Measurements from ENCODE around the gene ZDHHC14. TPM values are rescaled to one million over a fixed set of nuclear protein-coding genes. Genes with fewer than 3 reads are reported as not detected.

Gene ZDHHC14
- total and polyA plus RNA-seq, 7 donors = 2.4 to 12.6 (median 9.6) TPM

DNA sequence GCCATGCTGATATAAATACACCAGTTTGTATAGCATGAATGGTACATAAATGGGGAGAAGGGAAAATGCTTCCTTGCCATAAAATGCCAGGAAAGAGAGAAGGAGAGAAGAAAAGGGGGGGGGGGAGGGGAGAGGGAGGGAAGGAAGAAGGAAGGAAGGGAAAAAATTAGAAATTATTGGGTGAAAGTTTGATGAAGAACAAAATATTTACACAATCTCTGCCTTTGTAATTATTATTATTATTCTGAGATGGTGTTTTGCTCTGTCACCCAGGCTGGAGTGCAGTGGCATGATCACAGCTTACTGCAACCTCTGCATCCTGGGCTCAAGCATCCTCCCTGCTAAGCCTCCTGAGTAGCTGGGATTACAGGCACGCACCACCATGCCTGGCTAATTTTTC is 10.2 kb upstream of the ZDHHC14 start:
- Histone ChIP-seq H3K27me3 (peaks cover 0 to 9% (median 0%) of the 10 kb centered on the region in 3 donors), H3K9me3 (no peaks in the 10 kb centered on the region), H3K4me1 (no peaks in the 10 kb centered on the region), H3K27ac (no peak overlapping the region), H3K36me3 (no peaks in the 10 kb centered on the region), H3K4me3 (no peak overlapping the region)
- WGBS, 2 donors = 95 to 97% methylated on average over 1 of the region's 1 CpG
- TF ChIP-seq POLR2AphosphoS5 (IDR thresholded peaks at IDR 0.05) = no peak
- TF ChIP-seq CTCF (IDR thresholded peaks at IDR 0.05) = no peak
- no peak for TF ChIP-seq POLR2A (IDR thresholded peaks at IDR 0.05)
- no peak for TF ChIP-seq EP300 (IDR thresholded peaks at IDR 0.05)
- no peak for DNase-seq
- intact Hi-C loops (cut with DNase I) = no loop called here

GRCh38 chr6:157372501-157373280 is 8.3 kb upstream of the ZDHHC14 start:
- Histone ChIP-seq H3K4me1 (no peaks in the 10 kb centered on the region), H3K27me3 (no peaks in the 10 kb centered on the region), H3K4me3 (no peak overlapping the region), H3K27ac (no peak overlapping the region), H3K36me3 (no peaks in the 10 kb centered on the region), H3K9me3 (no peaks in the 10 kb centered on the region)
- DNase-seq = no peak
- intact Hi-C loops (cut with DNase I) = no loop called here
- WGBS, 2 donors = 88 to 92% methylated on average over 10 of the region's 10 CpGs
- TF ChIP-seq CTCF (IDR thresholded peaks at IDR 0.05) (no peak), EP300 (IDR thresholded peaks at IDR 0.05) (no peak), POLR2A (IDR thresholded peaks at IDR 0.05) (no peak), POLR2AphosphoS5 (IDR thresholded peaks at IDR 0.05) (no peak)

GRCh38 chr6:157374889-157375443 is 6.0 kb upstream of the ZDHHC14 start:
- no peaks in the 10 kb centered on the region for H3K9me3 ChIP-seq
- no peak overlapping the region for H3K4me3 ChIP-seq
- 56 to 67% methylated on average over 6 of the region's 6 CpGs for WGBS, 2 donors
- intact Hi-C loops (cut with DNase I) = no loop called here
- no peak for DNase-seq
- peaks cover 0 to 7% (median 3%) of the 10 kb centered on the region in 4 donors for H3K4me1 ChIP-seq
- H3K27ac ChIP-seq = no peak overlapping the region
- H3K27me3 ChIP-seq = no peaks in the 10 kb centered on the region
- no peaks in the 10 kb centered on the region for H3K36me3 ChIP-seq
- no peak for TF ChIP-seq POLR2A (IDR thresholded peaks at IDR 0.05)
- no peak for TF ChIP-seq EP300 (IDR thresholded peaks at IDR 0.05)
- no peak for TF ChIP-seq POLR2AphosphoS5 (IDR thresholded peaks at IDR 0.05)
- no peak for TF ChIP-seq CTCF (IDR thresholded peaks at IDR 0.05)

GRCh38 chr6:157376241-157376640 is 4.7 kb upstream of the ZDHHC14 start:
- H3K9me3 ChIP-seq = no peaks in the 10 kb centered on the region
- no peaks in the 10 kb centered on the region for H3K27me3 ChIP-seq
- H3K36me3 ChIP-seq = no peaks in the 10 kb centered on the region
- no peak overlapping the region for H3K27ac ChIP-seq
- 87 to 92% methylated on average over 3 of the region's 3 CpGs for WGBS, 2 donors
- no peak for DNase-seq
- TF ChIP-seq POLR2A (IDR thresholded peaks at IDR 0.05) (no peak), POLR2AphosphoS5 (IDR thresholded peaks at IDR 0.05) (no peak), EP300 (IDR thresholded peaks at IDR 0.05) (no peak), CTCF (IDR thresholded peaks at IDR 0.05) (no peak)
- intact Hi-C loops (cut with DNase I) = no loop called here
- H3K4me1 ChIP-seq = peaks cover 0 to 7% (median 3%) of the 10 kb centered on the region in 4 donors
- no peak overlapping the region for H3K4me3 ChIP-seq
